Thyroid gland (tissue), 4 donors: ENCODE data around the gene WNT3A. TPM values are rescaled to one million over a fixed set of nuclear protein-coding genes. Genes with fewer than 3 reads are reported as not detected.

Experiments used
- DNase-seq, 2 donors: peaks; one replicate each; pipeline ENCODE4 v3.0.0-alpha.2; 2019
- H3K27ac ChIP-seq, 3 donors: fragments of 200-600 bp; sonication (generic); 1 replicate in 2 of 3; 2 replicates in 1 of 3; pipeline ENCODE4 v1.5.1; 2016 to 2019; ENCODE audit warnings: mild to moderate bottlenecking in 1 of 3, moderate library complexity in 1 of 3
- H3K27me3 ChIP-seq: fragments of 200-600 bp; sonication (generic); one replicate; pipeline ENCODE4 v1.5.1; 2019
- H3K36me3 ChIP-seq, 2 donors: fragments of 200-600 bp; sonication (generic); one replicate each; pipeline ENCODE4 v1.5.1; 2016 to 2019
- H3K4me1 ChIP-seq, 2 donors: fragments of 200-600 bp; sonication (generic); one replicate each; pipeline ENCODE4 v1.5.1; 2017 to 2019
- H3K4me3 ChIP-seq, 3 donors: fragments of 200-600 bp; sonication (generic); replicated peaks in 1 of 3; 1 replicate in 2 of 3; 2 replicates in 1 of 3; pipeline ENCODE4 v1.5.1; 2016; ENCODE audit warnings: mild to moderate bottlenecking in 1 of 3
- H3K9me3 ChIP-seq: fragments of 200-600 bp; sonication (generic); one replicate; pipeline ENCODE4 v1.5.1; 2017
- CTCF ChIP-seq, 6 experiments: fragments of 200-600 bp in 3 of 6; fragments of 450-650 bp in 3 of 6; sonication (generic) in 3 of 6; IDR thresholded peaks; one replicate each; pipeline ENCODE4 v1.5.1; 2016 to 2019; ENCODE audit warnings: antibody characterized with exemption in 6 of 6, mild to moderate bottlenecking in 2 of 6, inconsistent platforms in 1 of 6, moderate library complexity in 1 of 6
- POLR2A ChIP-seq, 2 donors: fragments of 450-650 bp; IDR thresholded peaks; one replicate each; pipeline ENCODE4 v1.6.1; 2017; ENCODE audit warnings: antibody characterized with exemption in 2 of 2, mild to moderate bottlenecking in 2 of 2, moderate library complexity in 1 of 2
- WGBS, 2 donors: methylation state at CpG; one replicate each; pipeline ENCODE4 v1.1.5; 2017; 5-methylcytosine and 5-hydroxymethylcytosine counted together
- intact Hi-C: fragments of 100-400 bp; cut with DNase I; formaldehyde crosslinking; loops from one replicate; pipeline ENCODE4 v1.15.1; 2023
- total RNA-seq, 4 donors: library from RNA; depleted of rRNA; stranded (reverse); fragments of >200 nt; gene quantifications; one replicate each; pipeline ENCODE4 v1.2.3, GENCODE V29; 2016

Gene WNT3A
- total RNA-seq, 4 donors from 2014 or later: not detected

- Histone ChIP-seq H3K9me3 (no peaks in the 10 kb centered on the region), H3K27me3 (no peaks in the 10 kb centered on the region), H3K4me3 (no peak overlapping the region), H3K4me1 (no peaks in the 10 kb centered on the region), H3K27ac (no peak overlapping the region), H3K36me3 (no peaks in the 10 kb centered on the region)
- no peak for DNase-seq
- TF ChIP-seq CTCF (IDR thresholded peaks at IDR 0.05) (no peak), POLR2A (IDR thresholded peaks at IDR 0.05) (no peak)
- intact Hi-C loops: no loop called here
- WGBS, 2 donors: 93 to 94% methylated on average over 2 of the region's 2 CpGs
These were observed 19.6 kb upstream of the WNT3A start for GRCh38 chr1:227987181-227987580.

GRCh38 chr1:227994632-227995300, 12.0 kb upstream of the WNT3A start:
- H3K27ac ChIP-seq: no peak overlapping the region
- DNase-seq: no peak
- no peak overlapping the region for H3K4me3 ChIP-seq
- TF ChIP-seq CTCF (IDR thresholded peaks at IDR 0.05) (no peak), POLR2A (IDR thresholded peaks at IDR 0.05) (no peak)
- no peaks in the 10 kb centered on the region for H3K27me3 ChIP-seq
- WGBS, 2 donors: 71 to 72% methylated on average over 7 of the region's 7 CpGs
- H3K36me3 ChIP-seq: no peaks in the 10 kb centered on the region
- H3K9me3 ChIP-seq: no peaks in the 10 kb centered on the region
- H3K4me1 ChIP-seq: no peaks in the 10 kb centered on the region
- intact Hi-C loops: no loop called here

- no peaks in the 10 kb centered on the region for H3K36me3 ChIP-seq
- H3K4me3 ChIP-seq: no peak overlapping the region
- intact Hi-C loops: no loop called here
- TF ChIP-seq POLR2A (IDR thresholded peaks at IDR 0.05): no peak
- TF ChIP-seq CTCF (IDR thresholded peaks at IDR 0.05): no peak
- H3K4me1 ChIP-seq: no peaks in the 10 kb centered on the region
- DNase-seq: peak in 1 of 2 donors; percentile 58
- H3K9me3 ChIP-seq: no peaks in the 10 kb centered on the region
- H3K27me3 ChIP-seq: no peaks in the 10 kb centered on the region
- H3K27ac ChIP-seq: no peak overlapping the region
- WGBS, 2 donors: 15 to 25% methylated on average over 1 of the region's 1 CpG
These were observed 10.4 kb upstream of the WNT3A start for GRCh38 chr1:227996187-227996950.

- H3K36me3 ChIP-seq: no peaks in the 10 kb centered on the region
- intact Hi-C loops: no loop called here
- no peaks in the 10 kb centered on the region for H3K27me3 ChIP-seq
- DNase-seq: no peak
- WGBS, 2 donors: 67 to 75% methylated on average over 6 of the region's 6 CpGs
- H3K9me3 ChIP-seq: no peaks in the 10 kb centered on the region
- no peak overlapping the region for H3K27ac ChIP-seq
- no peaks in the 10 kb centered on the region for H3K4me1 ChIP-seq
- TF ChIP-seq POLR2A (IDR thresholded peaks at IDR 0.05): no peak
- TF ChIP-seq CTCF (IDR thresholded peaks at IDR 0.05): no peak
- no peak overlapping the region for H3K4me3 ChIP-seq
These were observed 8.3 kb upstream of the WNT3A start for GRCh38 chr1:227998374-227999055.
